Esophagus muscularis mucosa (tissue), 4 donors: ENCODE results near the gene UPB1.

ENCODE experiments used
- CTCF ChIP-seq, 3 experiments: fragments of 200-600 bp in 2 of 3; fragments of 450-650 bp in 1 of 3; sonication (generic) in 2 of 3; IDR thresholded peaks; one replicate each; pipeline ENCODE4 v1.5.1; 2017 to 2019; ENCODE audit warnings: antibody characterized with exemption in 3 of 3, mild to moderate bottlenecking in 2 of 3, moderate library complexity in 1 of 3
- EP300 ChIP-seq: sonication (generic); formaldehyde crosslinking; IDR thresholded peaks from one replicate; pipeline ENCODE4 v1.6.1; 2017; ENCODE audit warnings: antibody characterized with exemption
- POLR2A ChIP-seq: fragments of 450-650 bp; IDR thresholded peaks from one replicate; pipeline ENCODE4 v1.6.1; 2017; ENCODE audit warnings: antibody characterized with exemption, moderate library complexity, mild to moderate bottlenecking, low read depth
- POLR2AphosphoS5 ChIP-seq, 2 donors: sonication (generic); formaldehyde crosslinking; IDR thresholded peaks; one replicate each; pipeline ENCODE4 v1.6.1; 2017; ENCODE audit warnings: antibody characterized with exemption in 2 of 2

- TF ChIP-seq POLR2AphosphoS5 (IDR thresholded peaks at IDR 0.05) (no peak), CTCF (IDR thresholded peaks at IDR 0.05) (no peak), EP300 (no peak), POLR2A (no peak)
Observed at GRCh38 chr22:24446260-24446611, 48.9 kb upstream of the UPB1 start.
